Tibial nerve (tissue), 4 donors: Measurements from ENCODE around the gene TOX2. TPM values are rescaled to one million over a fixed set of nuclear protein-coding genes. Genes with fewer than 3 reads are reported as not detected.

Experiments used
- DNase-seq, 2 donors: peaks; one replicate each; pipeline ENCODE4 v3.0.0-alpha.2; 2019; ENCODE audit warnings: low spot score in 2 of 2
- H3K27ac ChIP-seq, 4 donors: fragments of 200-600 bp; sonication (generic) in 3 of 4; one replicate each; pipeline ENCODE4 v1.5.1; 2017 to 2019; ENCODE audit warnings: mild to moderate bottlenecking in 1 of 4
- H3K27me3 ChIP-seq, 2 donors: fragments of 200-600 bp; sonication (generic) in 1 of 2; one replicate each; pipeline versions ENCODE4 v1.5.1 to v1.6.0; 2017 to 2019
- H3K36me3 ChIP-seq, 3 donors: fragments of 200-600 bp; sonication (generic); one replicate each; pipeline ENCODE4 v1.5.1; 2018 to 2019
- H3K4me1 ChIP-seq, 4 donors: fragments of 200-600 bp; sonication (generic) in 3 of 4; one replicate each; pipeline ENCODE4 v1.5.1; 2017 to 2019
- H3K4me3 ChIP-seq, 4 donors: fragments of 200-600 bp; sonication (generic) in 3 of 4; one replicate each; pipeline ENCODE4 v1.5.1; 2017 to 2019; ENCODE audit warnings: mild to moderate bottlenecking in 1 of 4, moderate library complexity in 1 of 4
- H3K9me3 ChIP-seq, 4 donors: fragments of 200-600 bp; sonication (generic) in 3 of 4; one replicate each; pipeline ENCODE4 v1.5.1; 2017 to 2019
- EP300 ChIP-seq, 2 donors: sonication (generic); formaldehyde crosslinking; IDR thresholded peaks; one replicate each; pipeline ENCODE4 v1.6.1; 2017; ENCODE audit warnings: antibody characterized with exemption in 2 of 2, mild to moderate bottlenecking in 1 of 2
- POLR2A ChIP-seq, 2 donors: fragments of 450-650 bp; IDR thresholded peaks; one replicate each; pipeline ENCODE4 v1.6.1; 2017; ENCODE audit warnings: antibody characterized with exemption in 2 of 2, mild to moderate bottlenecking in 2 of 2, moderate library complexity in 2 of 2
- WGBS, 2 donors: methylation state at CpG; one replicate each; pipeline ENCODE4 v1.1.5; 2018; 5-methylcytosine and 5-hydroxymethylcytosine counted together
- total RNA-seq, 4 donors: library from RNA; depleted of rRNA; stranded (reverse); fragments of >200 nt; gene quantifications; one replicate each; pipeline ENCODE4 v1.1.0, GENCODE V29; 2016
- TF ChIP-seq, protein P1 (sequence below), 5 experiments: fragments of 200-600 bp in 3 of 5; fragments of 450-650 bp in 2 of 5; sonication (generic) in 3 of 5; IDR thresholded peaks; one replicate each; pipeline ENCODE4 v1.5.1; 2016 to 2019; ENCODE audit warnings: antibody characterized with exemption in 5 of 5, mild to moderate bottlenecking in 3 of 5, moderate library complexity in 2 of 5

Gene TOX2
- total RNA-seq, 4 donors from 2014 or later = 1.3 to 3.3 (median 1.9) TPM

DNA sequence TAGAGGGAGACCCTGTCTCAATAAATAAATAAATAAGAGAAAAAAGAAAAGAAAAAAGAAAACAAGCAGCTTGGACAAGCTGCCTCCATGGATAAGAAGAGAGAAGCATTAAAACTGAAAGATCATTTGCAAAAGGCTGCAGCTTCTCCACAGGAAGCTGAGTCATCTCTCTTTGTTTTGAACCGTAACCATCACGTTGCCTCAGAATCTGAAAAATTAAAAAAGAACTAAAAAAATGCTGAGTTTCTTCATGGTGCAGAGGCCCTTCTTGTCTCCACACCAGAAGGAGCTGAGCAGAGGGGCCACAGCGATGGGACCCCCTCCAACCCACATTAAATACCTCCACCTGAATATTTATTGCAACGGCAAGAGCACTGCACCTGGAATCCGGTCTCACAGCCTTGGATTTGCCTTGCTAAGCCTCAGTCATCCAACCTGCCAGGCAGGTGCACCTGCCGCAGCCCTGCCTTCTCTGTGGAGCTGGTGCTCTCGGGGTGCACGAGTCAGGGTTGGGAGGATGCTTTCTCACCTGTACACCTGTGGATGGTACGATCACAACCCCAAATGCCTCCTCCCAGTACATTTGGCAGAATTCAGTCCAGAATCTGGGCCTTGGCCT lies 28.1 kb downstream of the TOX2 start:
- Histone ChIP-seq H3K9me3 (no peaks in the 10 kb centered on the region), H3K36me3 (no peaks in the 10 kb centered on the region), H3K27me3 (no peaks in the 10 kb centered on the region), H3K4me3 (no peak overlapping the region), H3K27ac (peak overlapping the region in 1 of 4 donors; percentile 7), H3K4me1 (peaks cover 0 to 32% (median 9%) of the 10 kb centered on the region in 4 donors)
- 51 to 63% methylated on average over 6 to 9 of the region's 9 CpGs for WGBS, 2 donors
- DNase-seq = no peak
- peak in 1 of 2 donors; percentile 30 for TF ChIP-seq EP300 (IDR thresholded peaks at IDR 0.05)
- TF ChIP-seq POLR2A (IDR thresholded peaks at IDR 0.05) = no peak
- TF ChIP-seq, protein P1, sequence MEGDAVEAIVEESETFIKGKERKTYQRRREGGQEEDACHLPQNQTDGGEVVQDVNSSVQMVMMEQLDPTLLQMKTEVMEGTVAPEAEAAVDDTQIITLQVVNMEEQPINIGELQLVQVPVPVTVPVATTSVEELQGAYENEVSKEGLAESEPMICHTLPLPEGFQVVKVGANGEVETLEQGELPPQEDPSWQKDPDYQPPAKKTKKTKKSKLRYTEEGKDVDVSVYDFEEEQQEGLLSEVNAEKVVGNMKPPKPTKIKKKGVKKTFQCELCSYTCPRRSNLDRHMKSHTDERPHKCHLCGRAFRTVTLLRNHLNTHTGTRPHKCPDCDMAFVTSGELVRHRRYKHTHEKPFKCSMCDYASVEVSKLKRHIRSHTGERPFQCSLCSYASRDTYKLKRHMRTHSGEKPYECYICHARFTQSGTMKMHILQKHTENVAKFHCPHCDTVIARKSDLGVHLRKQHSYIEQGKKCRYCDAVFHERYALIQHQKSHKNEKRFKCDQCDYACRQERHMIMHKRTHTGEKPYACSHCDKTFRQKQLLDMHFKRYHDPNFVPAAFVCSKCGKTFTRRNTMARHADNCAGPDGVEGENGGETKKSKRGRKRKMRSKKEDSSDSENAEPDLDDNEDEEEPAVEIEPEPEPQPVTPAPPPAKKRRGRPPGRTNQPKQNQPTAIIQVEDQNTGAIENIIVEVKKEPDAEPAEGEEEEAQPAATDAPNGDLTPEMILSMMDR (IDR thresholded peaks at IDR 0.05) = no peak

DNA sequence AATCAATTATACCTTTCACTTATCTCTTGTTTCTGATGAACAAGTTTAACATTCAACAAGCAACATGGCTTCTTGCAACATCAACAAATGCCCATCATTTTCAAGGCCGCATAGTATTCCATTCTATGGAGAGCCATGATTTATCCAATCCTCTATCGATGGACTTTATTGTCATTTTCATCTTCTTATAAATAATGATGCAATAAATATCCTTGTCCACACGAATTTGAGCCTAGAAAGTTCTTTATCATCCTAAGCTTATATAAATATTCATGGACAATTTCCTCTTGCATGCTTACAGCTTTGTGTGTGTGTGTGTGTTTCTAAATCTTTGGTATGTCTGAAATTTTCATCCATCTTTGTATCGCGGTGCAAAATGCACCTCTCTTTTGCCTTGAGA lies 29.1 kb downstream of the TOX2 start:
- no peak for DNase-seq
- TF ChIP-seq, protein P1 (IDR thresholded peaks at IDR 0.05) = no peak
- no peak for TF ChIP-seq POLR2A (IDR thresholded peaks at IDR 0.05)
- TF ChIP-seq EP300 (IDR thresholded peaks at IDR 0.05) = no peak
- Histone ChIP-seq H3K4me1 (peaks cover 0 to 22% (median 9%) of the 10 kb centered on the region in 4 donors), H3K36me3 (no peaks in the 10 kb centered on the region), H3K4me3 (no peak overlapping the region), H3K27ac (no peak overlapping the region), H3K9me3 (no peaks in the 10 kb centered on the region), H3K27me3 (no peaks in the 10 kb centered on the region)
- WGBS, 2 donors = 88 to 89% methylated on average over 5 of the region's 5 CpGs

DNA sequence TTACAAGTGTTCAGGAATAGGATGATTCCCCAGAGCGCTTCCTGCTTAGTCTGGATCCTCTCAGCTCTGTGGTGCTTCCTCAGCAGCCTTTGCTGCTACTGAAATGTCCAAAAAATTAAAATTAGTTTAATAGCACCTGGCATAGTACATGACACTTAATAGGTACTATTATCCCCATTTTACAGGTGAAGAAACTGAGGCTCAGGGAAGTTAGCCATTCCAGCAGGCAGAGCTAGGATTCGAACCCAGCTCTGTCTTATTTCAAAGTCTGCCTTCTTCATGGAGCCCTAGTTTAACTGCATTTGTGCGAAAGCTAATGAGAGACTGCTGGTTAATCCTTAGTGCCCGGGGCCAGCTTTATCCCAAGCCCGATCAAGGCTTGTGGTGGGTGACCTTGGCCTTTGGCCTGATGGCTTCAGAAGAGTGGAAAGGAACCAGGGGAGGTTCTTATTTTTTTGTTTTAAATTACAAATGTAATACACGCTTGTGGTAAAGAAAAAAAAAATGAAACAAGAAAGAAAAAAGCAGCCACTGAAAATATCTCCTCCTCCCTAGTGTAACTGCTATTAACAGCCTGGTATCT lies 30.1 kb downstream of the TOX2 start:
- Histone ChIP-seq H3K27ac (no peak overlapping the region), H3K4me1 (peaks cover 0 to 13% (median 6%) of the 10 kb centered on the region in 4 donors), H3K9me3 (no peaks in the 10 kb centered on the region), H3K4me3 (no peak overlapping the region), H3K36me3 (no peaks in the 10 kb centered on the region), H3K27me3 (no peaks in the 10 kb centered on the region)
- no peak for DNase-seq
- TF ChIP-seq POLR2A (IDR thresholded peaks at IDR 0.05) (no peak), EP300 (IDR thresholded peaks at IDR 0.05) (no peak)
- TF ChIP-seq, protein P1 (IDR thresholded peaks at IDR 0.05) = no peak
- WGBS, 2 donors = 74 to 78% methylated on average over 6 of the region's 6 CpGs

DNA sequence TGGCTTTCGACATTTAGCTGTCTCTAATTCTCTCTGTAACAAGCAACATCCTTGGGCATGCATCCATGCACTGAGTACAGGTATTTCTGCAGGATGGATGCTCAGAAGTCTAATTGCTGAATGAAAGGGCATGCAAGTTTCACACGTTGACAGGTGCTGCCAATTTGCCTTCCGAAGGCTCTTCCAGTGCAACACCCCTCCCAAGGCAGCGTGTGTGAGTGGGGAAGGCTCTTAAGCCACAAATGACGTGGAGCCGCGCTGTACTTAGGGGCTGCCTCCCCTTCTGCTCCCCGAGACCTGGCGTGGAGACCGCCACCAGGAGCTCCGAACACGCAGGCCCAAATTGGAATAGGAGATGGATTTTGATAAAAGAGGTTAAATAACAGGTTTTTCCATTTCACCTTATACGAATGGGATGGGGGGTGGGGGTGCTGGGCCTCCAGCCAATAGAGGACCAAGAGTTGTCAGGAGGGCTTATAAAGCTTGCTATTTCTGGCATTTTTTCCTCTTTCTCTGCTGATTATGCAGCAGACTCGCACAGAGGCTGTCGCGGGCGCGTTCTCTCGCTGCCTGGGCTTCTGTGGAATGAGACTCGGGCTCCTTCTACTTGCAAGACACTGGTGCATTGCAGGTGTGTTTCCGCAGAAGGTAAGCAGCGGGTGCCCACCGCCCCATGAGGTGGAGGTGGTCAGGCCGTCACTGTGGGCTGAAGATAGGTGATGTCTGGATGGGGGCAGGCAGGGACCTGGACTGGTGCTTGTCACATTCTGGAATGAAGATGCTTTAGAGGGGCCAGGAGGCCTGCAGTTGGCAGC lies 30.9 kb downstream of the TOX2 start:
- no peaks in the 10 kb centered on the region for H3K27me3 ChIP-seq
- H3K36me3 ChIP-seq = no peaks in the 10 kb centered on the region
- no peaks in the 10 kb centered on the region for H3K9me3 ChIP-seq
- 83 to 88% methylated on average over 24 of the region's 24 CpGs for WGBS, 2 donors
- H3K27ac ChIP-seq = no peak overlapping the region
- DNase-seq = no peak
- TF ChIP-seq POLR2A (IDR thresholded peaks at IDR 0.05) = no peak
- no peak for TF ChIP-seq EP300 (IDR thresholded peaks at IDR 0.05)
- TF ChIP-seq, protein P1 (IDR thresholded peaks at IDR 0.05) = no peak
- H3K4me3 ChIP-seq = no peak overlapping the region
- H3K4me1 ChIP-seq = peaks cover 0 to 11% (median 5%) of the 10 kb centered on the region in 4 donors

DNA sequence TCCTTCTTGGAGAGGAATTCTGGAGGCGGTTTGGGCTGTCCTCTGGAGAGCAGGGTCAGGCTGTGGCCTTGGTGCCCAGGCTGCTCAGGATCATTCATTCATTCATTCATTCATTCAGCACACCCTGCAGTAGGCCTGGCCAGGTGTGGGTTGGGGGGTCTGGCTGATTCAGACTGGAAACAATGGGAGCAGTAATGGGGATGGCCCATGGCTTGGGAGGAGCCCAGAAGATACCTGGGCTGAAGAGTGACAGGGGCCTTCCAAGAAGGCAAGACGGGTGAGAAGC lies 31.5 kb downstream of the TOX2 start:
- TF ChIP-seq, protein P1 (IDR thresholded peaks at IDR 0.05) = no peak
- WGBS, 2 donors = 81 to 94% methylated on average over 2 of the region's 2 CpGs
- no peak overlapping the region for H3K27ac ChIP-seq
- H3K4me3 ChIP-seq = no peak overlapping the region
- DNase-seq = no peak
- no peaks in the 10 kb centered on the region for H3K9me3 ChIP-seq
- H3K27me3 ChIP-seq = no peaks in the 10 kb centered on the region
- peaks cover 0 to 11% (median 5%) of the 10 kb centered on the region in 4 donors for H3K4me1 ChIP-seq
- no peaks in the 10 kb centered on the region for H3K36me3 ChIP-seq
